Measurements from ENCODE around the gene SLC35F2.

The SLC35F2 gene

GRCh38 chr11:107757661-107758060 lies 100.9 kb downstream of the SLC35F2 start:
- H3K27ac Mint-ChIP-seq, result no peak overlapping the region
- H3K36me3 Mint-ChIP-seq (ENCODE audit: low read depth), result no peaks in the 10 kb centered on the region
- no peaks in the 10 kb centered on the region for H3K4me1 Mint-ChIP-seq
- H3K4me3 Mint-ChIP-seq, result no peak overlapping the region
- TF ChIP-seq CTCF (IDR thresholded peaks at IDR 0.05), result no peak
- no peak for DNase-seq
- H3K9me3 Mint-ChIP-seq, result peaks cover 34% of the 10 kb centered on the region
- peaks cover 2% of the 10 kb centered on the region for H3K27me3 Mint-ChIP-seq (ENCODE audit: low read depth, poor library complexity)

DNA sequence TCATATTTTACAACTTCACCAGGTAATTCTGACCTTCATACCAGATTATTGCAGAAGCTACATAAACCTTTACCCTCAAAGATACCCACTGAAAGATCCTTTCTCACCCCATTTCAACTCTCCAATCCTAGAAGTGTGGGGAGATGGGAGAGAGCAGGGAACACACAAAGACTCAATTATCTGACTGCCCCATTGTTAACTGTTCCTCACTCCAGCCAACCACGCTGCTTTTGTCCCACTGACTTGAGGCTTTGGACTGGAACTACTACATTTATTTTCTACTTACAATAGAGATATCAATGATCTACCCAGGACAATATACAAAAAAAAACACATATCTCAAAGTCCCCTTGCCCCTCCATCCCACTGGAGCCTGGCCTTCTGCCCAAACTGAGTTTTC lies 102.0 kb downstream of the SLC35F2 start:
- Mint-ChIP-seq H3K27ac (no peak overlapping the region), H3K27me3 (ENCODE audit: low read depth, poor library complexity) (peaks cover 2% of the 10 kb centered on the region), H3K4me3 (no peak overlapping the region), H3K36me3 (ENCODE audit: low read depth) (no peaks in the 10 kb centered on the region), H3K4me1 (no peaks in the 10 kb centered on the region), H3K9me3 (peaks cover 25% of the 10 kb centered on the region)
- no peak for TF ChIP-seq CTCF (IDR thresholded peaks at IDR 0.05)
- DNase-seq, result no peak

DNA sequence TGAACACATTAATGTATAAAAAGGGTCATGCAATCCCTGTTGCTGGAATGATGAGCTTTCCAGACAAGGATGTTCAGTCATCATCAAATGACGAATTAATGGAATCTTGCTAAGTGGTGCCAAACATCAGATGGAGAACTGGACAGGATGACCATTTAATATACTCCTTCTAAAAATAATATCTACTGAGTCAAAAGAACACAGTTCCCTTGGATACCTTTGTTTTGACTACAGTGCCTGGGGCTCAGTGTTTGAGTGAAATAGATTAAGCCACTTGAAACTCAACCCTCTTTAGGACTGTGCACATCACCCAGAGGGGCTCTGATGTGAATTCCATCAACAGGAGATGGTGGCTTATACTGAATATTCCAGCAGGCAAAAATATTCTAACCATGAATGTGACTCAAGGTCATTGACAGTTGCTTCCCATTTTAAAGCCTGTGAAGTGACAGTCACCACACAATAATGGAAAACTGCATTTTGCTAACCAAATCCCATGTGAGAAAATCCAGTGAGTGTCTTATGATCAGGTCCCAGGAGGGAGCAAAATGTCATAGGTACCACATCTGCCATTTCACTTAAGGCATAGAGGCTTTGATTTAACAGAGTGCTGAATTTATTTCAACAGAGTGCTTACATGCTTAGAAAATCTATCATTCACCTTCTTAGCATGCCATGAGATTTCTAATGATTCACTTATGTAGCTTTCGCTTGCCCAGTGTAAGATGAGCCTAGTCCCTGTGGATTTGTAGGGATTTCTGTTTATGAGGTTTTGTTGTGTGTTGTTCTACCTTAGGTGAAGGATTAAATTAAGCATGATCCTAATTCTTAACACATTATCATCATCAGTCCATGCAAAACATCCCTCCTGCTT lies 105.4 kb downstream of the SLC35F2 start:
- H3K27ac Mint-ChIP-seq, result no peak overlapping the region

DNA sequence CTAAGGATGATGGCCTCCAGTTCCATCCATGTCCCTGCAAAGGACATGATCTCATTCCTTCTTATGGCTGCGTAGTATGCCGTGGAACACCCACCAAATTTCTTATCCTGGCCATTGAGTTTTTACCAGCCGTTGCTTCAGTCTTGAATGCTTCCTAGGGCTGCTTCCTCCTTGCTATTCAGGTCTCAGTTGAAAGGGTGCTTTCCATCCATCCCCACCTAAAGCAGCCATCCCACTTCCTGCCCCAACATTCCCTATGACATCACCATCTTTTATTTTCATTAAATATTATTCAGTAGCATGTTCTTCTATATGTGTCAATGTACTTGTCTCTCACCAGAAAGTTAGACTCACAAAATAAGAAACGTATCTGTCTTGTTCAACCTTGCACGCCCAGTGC lies 106.1 kb downstream of the SLC35F2 start:
- Mint-ChIP-seq H3K36me3 (ENCODE audit: low read depth) (no peaks in the 10 kb centered on the region), H3K27me3 (ENCODE audit: low read depth, poor library complexity) (peaks cover 2% of the 10 kb centered on the region), H3K9me3 (no peaks in the 10 kb centered on the region), H3K4me3 (no peak overlapping the region), H3K4me1 (no peaks in the 10 kb centered on the region), H3K27ac (no peak overlapping the region)
- DNase-seq, result no peak
- no peak for TF ChIP-seq CTCF (IDR thresholded peaks at IDR 0.05)

More for the DNA sequence above, 105.4 kb downstream of the SLC35F2 start:
- H3K4me1 Mint-ChIP-seq, result no peaks in the 10 kb centered on the region
- TF ChIP-seq CTCF (IDR thresholded peaks at IDR 0.05), result no peak
- no peaks in the 10 kb centered on the region for H3K36me3 Mint-ChIP-seq (ENCODE audit: low read depth)
- H3K9me3 Mint-ChIP-seq, result no peaks in the 10 kb centered on the region
- DNase-seq, result no peak
- peaks cover 2% of the 10 kb centered on the region for H3K27me3 Mint-ChIP-seq (ENCODE audit: low read depth, poor library complexity)
- no peak overlapping the region for H3K4me3 Mint-ChIP-seq

DNA sequence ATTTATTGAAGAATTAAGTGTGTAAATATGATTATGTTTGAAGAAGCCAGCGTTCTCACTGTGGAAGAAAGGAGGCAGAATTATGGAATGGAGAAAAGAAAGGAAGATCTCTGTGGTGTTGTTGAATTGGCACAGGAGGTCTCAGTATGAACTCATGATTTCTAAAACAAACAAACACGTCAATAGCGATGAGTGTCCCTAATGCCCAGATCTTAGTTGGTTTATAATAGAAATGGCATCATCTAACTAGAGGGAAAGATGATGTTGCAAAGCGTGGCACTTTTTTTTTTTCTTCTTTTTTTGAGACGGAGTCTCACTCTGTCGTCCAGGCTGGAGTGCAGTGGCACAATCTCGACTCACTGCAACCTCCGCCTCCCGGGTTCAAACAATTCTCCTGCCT lies 107.5 kb downstream of the SLC35F2 start:
- H3K4me1 Mint-ChIP-seq, result no peaks in the 10 kb centered on the region
- H3K9me3 Mint-ChIP-seq, result no peaks in the 10 kb centered on the region
- TF ChIP-seq CTCF (IDR thresholded peaks at IDR 0.05), result no peak
- no peak for DNase-seq
- no peak overlapping the region for H3K27ac Mint-ChIP-seq
- no peaks in the 10 kb centered on the region for H3K27me3 Mint-ChIP-seq (ENCODE audit: low read depth, poor library complexity)
- H3K4me3 Mint-ChIP-seq, result no peak overlapping the region
- no peaks in the 10 kb centered on the region for H3K36me3 Mint-ChIP-seq (ENCODE audit: low read depth)

DNA sequence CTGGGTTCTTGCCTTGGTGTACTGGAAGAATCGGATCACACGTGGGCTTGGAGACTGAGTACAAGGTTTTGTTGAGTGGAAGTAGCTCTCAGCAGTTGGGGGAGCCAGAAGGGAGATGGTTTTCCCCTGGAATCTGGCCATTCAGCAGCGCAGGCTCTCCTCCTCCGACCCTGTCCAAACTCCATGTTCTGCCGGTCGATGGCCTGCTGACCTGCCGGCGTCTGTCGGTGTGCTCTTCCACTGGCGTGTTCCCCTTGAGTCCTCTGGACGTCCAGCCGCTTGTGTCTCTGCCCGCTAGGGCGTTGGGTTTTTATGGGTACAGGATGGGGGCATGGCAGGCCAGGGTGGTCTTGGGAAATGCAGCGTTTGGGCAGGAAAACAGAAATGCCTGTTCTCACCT lies 108.3 kb downstream of the SLC35F2 start:
- H3K4me3 Mint-ChIP-seq, result no peak overlapping the region
- DNase-seq, result no peak
- no peak for TF ChIP-seq CTCF (IDR thresholded peaks at IDR 0.05)
- no peaks in the 10 kb centered on the region for H3K9me3 Mint-ChIP-seq
- no peaks in the 10 kb centered on the region for H3K27me3 Mint-ChIP-seq (ENCODE audit: low read depth, poor library complexity)
- no peak overlapping the region for H3K27ac Mint-ChIP-seq
- no peaks in the 10 kb centered on the region for H3K4me1 Mint-ChIP-seq
- no peaks in the 10 kb centered on the region for H3K36me3 Mint-ChIP-seq (ENCODE audit: low read depth)
